Measurements from ENCODE around the gene NIPSNAP3A.

- TF ChIP-seq CTCF (IDR thresholded peaks at IDR 0.05; ENCODE audit: insufficient read depth, low read length) (no peak), REST (IDR thresholded peaks at IDR 0.05; ENCODE audit: insufficient replicate concordance, low read depth) (no peak), POLR2AphosphoS5 (IDR thresholded peaks at IDR 0.05; ENCODE audit: low read depth) (no peak), GABPA (IDR thresholded peaks at IDR 0.05; ENCODE audit: low read depth) (no peak), SPI1 (IDR thresholded peaks at IDR 0.05; ENCODE audit: borderline replicate concordance, low read depth) (no peak)
Observed at GRCh38 chr9:104748359-104749031, 1.0 kb downstream of the NIPSNAP3A start.

Measured in HL-60 (cell line).